Stimulated activated memory B cell treated with anti-CD40 and anti-IgM and Interleukin-4, amounts not matched to agents 10 μg/mL and 1 μg/mL and 100 μg/mL, for 72 hours (primary cell): ENCODE results near the gene PCBP3.
A peak's percentile ranks its signal among the peaks of the same experiment; 100 is the strongest.

Experiments
- ATAC-seq: fragments of 150-1000 bp; cut with Tn5 transposase; 2 replicates; pipeline ENCODE4 v1.10.0; 2021
- H3K27ac Mint-ChIP-seq: one replicate; pipeline ENCODE4 v1.8.0; 2022; ENCODE audit warnings: mild to moderate bottlenecking, mixed read lengths
- H3K27me3 Mint-ChIP-seq: one replicate; pipeline ENCODE4 v1.8.0; 2022; ENCODE audit warnings: mixed read lengths
- H3K36me3 Mint-ChIP-seq: one replicate; pipeline ENCODE4 v1.8.0; 2022; ENCODE audit warnings: mixed read lengths
- H3K4me1 Mint-ChIP-seq: one replicate; pipeline ENCODE4 v1.8.0; 2022; ENCODE audit warnings: mixed read lengths
- H3K4me3 Mint-ChIP-seq: one replicate; pipeline ENCODE4 v1.8.0; 2022; ENCODE audit warnings: mild to moderate bottlenecking, moderate library complexity, mixed read lengths
- H3K9me3 Mint-ChIP-seq: one replicate; pipeline ENCODE4 v1.8.0; 2022; ENCODE audit warnings: mixed read lengths

Gene PCBP3

DNA sequence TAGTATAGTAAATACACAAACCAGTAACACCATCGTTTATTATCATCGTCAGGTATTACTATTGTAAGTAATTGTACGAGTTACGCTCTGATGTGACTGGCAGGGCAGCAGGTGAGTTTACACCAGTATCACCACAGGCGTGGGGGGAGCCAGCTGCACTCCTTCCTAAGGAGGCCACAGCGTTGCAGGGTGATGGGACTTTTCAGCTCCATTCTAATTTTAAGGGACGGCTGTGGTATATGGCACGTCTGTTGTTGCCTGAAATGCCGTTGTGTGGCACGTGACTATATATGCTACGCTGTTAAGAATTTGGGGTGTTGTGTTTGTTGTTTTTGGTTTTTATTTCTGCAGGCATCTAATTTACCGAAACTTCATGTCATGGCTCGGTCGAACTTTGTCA, 173.3 kb downstream of the PCBP3 start:
- H3K27ac Mint-ChIP-seq, result no peak overlapping the region
- H3K27me3 Mint-ChIP-seq, result peaks cover 10% of the 10 kb centered on the region

DNA sequence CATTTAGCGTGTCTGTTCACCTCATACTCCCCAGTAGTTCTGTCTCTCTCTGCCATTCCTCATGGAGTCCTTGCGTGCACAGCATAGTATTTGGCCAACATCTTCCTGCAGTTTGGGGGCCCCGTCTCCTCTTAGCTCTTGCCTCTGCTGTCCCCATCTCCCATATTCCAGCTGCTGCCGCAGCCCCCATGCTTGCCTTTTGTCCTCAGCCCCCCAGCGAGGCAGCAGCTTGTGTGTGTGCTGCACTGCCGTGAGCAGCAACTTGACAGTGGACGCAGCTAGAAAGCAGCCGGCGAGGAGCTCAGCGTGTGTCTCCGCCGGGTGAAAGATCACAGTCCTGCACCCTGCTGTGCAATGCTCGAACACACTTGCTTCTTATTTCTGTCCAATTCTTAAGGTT, 173.8 kb downstream of the PCBP3 start:
- ATAC-seq, result no peak
- Mint-ChIP-seq H3K36me3 (no peaks in the 10 kb centered on the region), H3K4me1 (peaks cover 27% of the 10 kb centered on the region), H3K27me3 (peaks cover 15% of the 10 kb centered on the region), H3K4me3 (no peak overlapping the region), H3K9me3 (no peaks in the 10 kb centered on the region), H3K27ac (no peak overlapping the region)

More for the DNA sequence above, 173.3 kb downstream of the PCBP3 start:
- H3K4me3 Mint-ChIP-seq, result no peak overlapping the region
- H3K4me1 Mint-ChIP-seq, result peaks cover 27% of the 10 kb centered on the region
- H3K36me3 Mint-ChIP-seq, result no peaks in the 10 kb centered on the region
- no peak for ATAC-seq
- H3K9me3 Mint-ChIP-seq, result no peaks in the 10 kb centered on the region

DNA sequence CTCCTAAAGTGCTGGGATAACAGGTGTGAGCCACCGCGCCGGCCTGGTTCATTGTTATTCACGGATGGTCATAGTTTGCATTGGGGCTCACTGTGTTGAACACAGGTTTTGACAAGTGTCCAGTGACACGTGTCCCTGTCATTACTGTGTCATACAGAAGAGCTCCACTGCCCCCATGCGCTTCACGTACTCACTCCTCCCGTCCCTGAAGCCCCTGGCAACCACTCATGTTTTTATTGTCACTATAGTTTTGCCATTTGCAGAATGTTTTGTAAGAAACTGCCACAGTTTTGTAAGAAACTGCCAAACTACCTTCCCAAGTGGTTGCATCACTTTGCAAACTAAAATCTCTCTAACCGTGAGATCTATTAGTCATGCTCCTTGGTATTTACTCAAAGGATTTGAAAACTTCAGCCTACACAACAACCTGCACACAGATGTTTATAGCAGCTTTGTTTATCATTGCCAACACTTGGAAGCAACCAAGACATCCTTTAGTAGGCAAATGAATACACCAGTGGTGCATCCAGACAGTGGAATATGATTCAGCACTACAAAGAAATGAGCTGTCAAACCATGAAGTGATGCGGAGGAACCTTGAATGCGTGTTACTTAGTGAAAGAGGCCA, 174.9 kb downstream of the PCBP3 start:
- Mint-ChIP-seq H3K36me3 (no peaks in the 10 kb centered on the region), H3K27me3 (peaks cover 20% of the 10 kb centered on the region), H3K4me1 (peaks cover 27% of the 10 kb centered on the region), H3K4me3 (peak overlapping the region; percentile 18), H3K9me3 (no peaks in the 10 kb centered on the region), H3K27ac (peak overlapping the region; percentile 89)
- ATAC-seq, result peak; percentile 75

DNA sequence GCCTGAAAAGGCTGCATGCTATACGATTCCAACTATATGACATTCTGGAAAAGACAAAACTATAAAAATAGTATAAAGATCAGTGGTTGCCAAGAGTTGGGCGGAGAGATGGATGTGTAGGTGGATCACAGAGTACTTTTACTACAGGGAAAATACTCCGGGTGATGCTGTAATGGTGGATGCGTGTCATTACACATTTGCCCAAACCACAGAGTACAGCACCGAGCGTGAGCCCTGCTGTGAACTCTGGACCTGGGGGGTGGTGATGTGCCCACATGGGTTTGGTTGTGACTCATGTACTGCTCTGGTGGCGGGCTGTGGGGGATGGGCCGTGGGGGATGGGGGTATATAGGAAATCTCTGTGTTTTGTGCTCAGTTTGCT, 175.4 kb downstream of the PCBP3 start:
- ATAC-seq, result peak; percentile 92
- H3K4me3 Mint-ChIP-seq, result no peak overlapping the region
- H3K27me3 Mint-ChIP-seq, result peaks cover 20% of the 10 kb centered on the region
- H3K36me3 Mint-ChIP-seq, result no peaks in the 10 kb centered on the region
- H3K27ac Mint-ChIP-seq, result peak overlapping the region; percentile 89
- peaks cover 27% of the 10 kb centered on the region for H3K4me1 Mint-ChIP-seq
- H3K9me3 Mint-ChIP-seq, result no peaks in the 10 kb centered on the region

DNA sequence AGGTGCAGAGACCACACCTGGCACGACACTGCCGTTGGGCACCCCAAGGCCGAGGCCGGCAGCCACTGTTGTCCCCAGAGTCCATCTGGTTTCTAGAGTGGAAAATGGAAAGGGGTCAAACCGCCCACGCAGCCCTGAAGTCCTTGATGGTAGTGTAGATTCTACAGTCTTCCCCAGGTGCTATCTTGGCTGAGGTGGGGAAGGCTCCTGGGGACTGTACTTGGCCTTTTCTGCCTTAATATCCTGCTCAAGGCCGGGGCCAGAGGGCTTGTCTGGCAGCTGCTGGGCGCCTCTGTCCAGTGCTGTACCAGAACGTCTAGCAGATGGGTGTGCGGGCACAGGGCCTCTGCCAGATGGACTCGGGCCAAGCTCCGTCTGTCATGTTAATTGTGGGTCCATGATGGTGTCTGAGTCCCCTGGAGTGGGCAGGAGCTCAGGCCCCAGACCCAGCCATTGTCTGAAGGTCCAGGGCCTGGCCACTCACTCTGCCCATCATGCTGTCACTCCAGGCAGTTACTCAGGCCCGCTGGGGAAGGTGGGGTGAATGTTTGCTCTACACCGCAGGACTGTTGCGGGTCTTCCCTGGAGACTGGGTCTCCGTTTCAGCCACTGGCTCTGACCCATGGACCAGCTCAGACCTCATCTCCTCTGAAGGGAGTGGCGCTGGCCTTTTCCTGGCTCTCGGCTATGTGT, 176.1 kb downstream of the PCBP3 start:
- Mint-ChIP-seq H3K4me3 (no peak overlapping the region), H3K27me3 (peaks cover 27% of the 10 kb centered on the region)

GRCh38 chr21:45820171-45821091, 176.9 kb downstream of the PCBP3 start:
- Mint-ChIP-seq H3K4me1 (peaks cover 27% of the 10 kb centered on the region), H3K27ac (peak overlapping the region; percentile 89), H3K9me3 (no peaks in the 10 kb centered on the region), H3K27me3 (peaks cover 29% of the 10 kb centered on the region), H3K4me3 (no peak overlapping the region), H3K36me3 (no peaks in the 10 kb centered on the region)
- ATAC-seq, result peak; percentile 58

More for the DNA sequence above, 176.1 kb downstream of the PCBP3 start:
- Mint-ChIP-seq H3K4me1 (peaks cover 27% of the 10 kb centered on the region), H3K36me3 (no peaks in the 10 kb centered on the region), H3K9me3 (no peaks in the 10 kb centered on the region), H3K27ac (peak overlapping the region; percentile 89)
- no peak for ATAC-seq

DNA sequence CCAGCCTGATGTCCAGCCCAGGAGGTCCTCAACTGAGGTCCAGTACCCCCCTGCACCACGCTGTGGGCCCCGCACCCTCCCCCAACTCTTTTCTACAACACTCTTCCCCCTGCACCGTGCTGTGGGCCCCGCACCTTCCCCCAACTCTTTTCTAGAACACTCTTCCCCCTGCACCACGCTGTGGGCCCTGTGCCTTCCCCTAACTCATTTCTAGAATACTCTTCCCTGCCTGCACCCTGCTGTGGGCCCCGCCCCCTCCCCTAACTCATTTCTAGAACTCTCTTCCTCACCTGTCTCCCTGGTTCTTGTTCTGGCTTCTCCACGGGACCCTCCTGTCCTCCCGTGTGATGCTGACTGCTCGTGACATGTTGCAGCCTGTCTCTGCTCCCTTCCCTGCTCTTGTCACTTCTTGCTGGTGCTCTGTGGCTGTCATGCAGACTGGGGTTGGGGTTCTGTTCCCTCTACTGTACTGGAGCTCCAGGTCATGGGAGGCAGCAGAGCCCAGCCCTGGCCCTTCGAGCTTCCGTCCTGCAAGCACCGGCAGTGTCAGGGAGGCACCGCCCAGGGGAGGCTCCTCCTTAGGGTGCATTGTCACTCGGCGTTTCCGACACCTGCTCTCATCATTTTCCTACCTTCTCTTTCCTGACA, 177.9 kb downstream of the PCBP3 start:
- no peak overlapping the region for H3K4me3 Mint-ChIP-seq
- H3K9me3 Mint-ChIP-seq, result no peaks in the 10 kb centered on the region

GRCh38 chr21:45821998-45822397, 178.5 kb downstream of the PCBP3 start:
- Mint-ChIP-seq H3K9me3 (no peaks in the 10 kb centered on the region), H3K36me3 (no peaks in the 10 kb centered on the region), H3K4me1 (peaks cover 28% of the 10 kb centered on the region), H3K27me3 (peaks cover 29% of the 10 kb centered on the region), H3K4me3 (no peak overlapping the region), H3K27ac (no peak overlapping the region)
- ATAC-seq, result no peak

More for the DNA sequence above, 177.9 kb downstream of the PCBP3 start:
- H3K27me3 Mint-ChIP-seq, result peaks cover 29% of the 10 kb centered on the region
- no peak overlapping the region for H3K27ac Mint-ChIP-seq
- no peak for ATAC-seq
- H3K4me1 Mint-ChIP-seq, result peaks cover 27% of the 10 kb centered on the region
- no peaks in the 10 kb centered on the region for H3K36me3 Mint-ChIP-seq

DNA sequence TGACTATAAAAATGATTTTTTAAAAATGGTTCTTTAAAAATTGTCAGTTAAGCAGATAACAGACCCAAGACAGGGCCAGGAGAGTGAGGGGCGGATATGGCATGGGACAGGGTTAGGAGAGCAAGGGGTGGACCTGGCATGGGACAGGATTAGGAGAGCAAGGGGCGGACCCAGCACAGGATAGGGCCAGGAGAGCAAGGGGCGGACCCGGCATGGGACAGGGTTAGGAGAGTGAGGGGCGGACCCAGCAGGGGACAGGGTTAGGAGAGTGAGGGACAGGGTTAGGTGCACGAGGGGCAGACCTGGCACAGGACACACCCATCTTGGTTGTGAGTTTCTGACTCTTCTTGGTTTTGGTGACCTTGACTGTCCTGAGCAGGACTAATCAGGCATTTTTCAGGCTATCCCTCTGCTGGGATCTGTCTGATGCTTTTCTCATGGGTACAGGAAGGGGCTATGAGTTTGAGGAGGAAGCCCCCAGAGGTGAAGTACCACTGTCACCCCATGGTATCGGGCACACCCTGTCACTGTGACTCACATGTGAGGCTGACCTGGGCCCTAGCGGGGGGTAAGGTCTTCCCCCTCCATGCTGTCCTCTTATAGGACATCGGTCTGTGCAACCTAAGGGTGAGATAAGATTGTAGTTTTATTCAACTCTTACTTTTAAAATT, 179.0 kb downstream of the PCBP3 start:
- Mint-ChIP-seq H3K4me1 (peaks cover 33% of the 10 kb centered on the region), H3K4me3 (no peak overlapping the region), H3K27ac (no peak overlapping the region), H3K27me3 (peaks cover 29% of the 10 kb centered on the region), H3K36me3 (no peaks in the 10 kb centered on the region), H3K9me3 (no peaks in the 10 kb centered on the region)
- ATAC-seq, result no peak

DNA sequence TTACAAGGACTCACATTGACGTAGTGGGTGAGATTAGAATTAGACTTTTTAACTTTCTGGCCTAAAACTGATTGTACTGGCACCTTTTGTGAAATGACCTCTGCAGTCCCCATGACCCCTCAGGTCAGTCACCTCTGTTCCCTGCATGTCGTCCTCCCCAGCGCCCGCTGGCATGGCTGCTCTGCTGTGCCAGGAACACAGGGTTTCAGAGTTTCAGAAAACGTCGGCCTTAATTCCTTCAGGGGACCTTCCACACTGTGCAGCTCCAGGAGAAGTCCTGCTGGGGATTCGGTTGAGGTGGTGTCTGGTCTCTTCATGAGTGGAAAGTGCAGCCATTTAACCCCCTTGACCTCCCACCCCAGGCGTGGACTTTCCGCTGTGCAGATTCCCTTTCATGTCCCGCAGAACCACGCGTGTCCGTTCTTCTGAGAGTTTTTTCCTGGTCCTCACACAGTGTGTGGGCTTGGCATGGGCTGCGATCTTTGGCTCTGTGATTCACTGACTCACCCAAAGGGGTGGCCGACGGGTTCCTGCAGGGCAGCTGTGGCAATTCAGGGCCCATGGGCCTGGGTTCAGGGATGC, 179.7 kb downstream of the PCBP3 start:
- H3K4me3 Mint-ChIP-seq, result no peak overlapping the region
- peaks cover 29% of the 10 kb centered on the region for H3K27me3 Mint-ChIP-seq
- ATAC-seq, result no peak
- H3K36me3 Mint-ChIP-seq, result no peaks in the 10 kb centered on the region
- H3K27ac Mint-ChIP-seq, result no peak overlapping the region
- no peaks in the 10 kb centered on the region for H3K9me3 Mint-ChIP-seq
- peaks cover 38% of the 10 kb centered on the region for H3K4me1 Mint-ChIP-seq

GRCh38 chr21:45824546-45825215, 181.2 kb downstream of the PCBP3 start:
- no peaks in the 10 kb centered on the region for H3K9me3 Mint-ChIP-seq
- no peak for ATAC-seq

GRCh38 chr21:45825219-45825618, 181.7 kb downstream of the PCBP3 start:
- H3K36me3 Mint-ChIP-seq, result no peaks in the 10 kb centered on the region
- no peak overlapping the region for H3K4me3 Mint-ChIP-seq
- no peak for ATAC-seq
- H3K27me3 Mint-ChIP-seq, result peaks cover 29% of the 10 kb centered on the region
- H3K4me1 Mint-ChIP-seq, result peaks cover 22% of the 10 kb centered on the region
- no peak overlapping the region for H3K27ac Mint-ChIP-seq
- no peaks in the 10 kb centered on the region for H3K9me3 Mint-ChIP-seq

More at GRCh38 chr21:45824546-45825215, 181.2 kb downstream of the PCBP3 start:
- H3K27ac Mint-ChIP-seq, result no peak overlapping the region
- no peaks in the 10 kb centered on the region for H3K36me3 Mint-ChIP-seq
- H3K27me3 Mint-ChIP-seq, result peaks cover 29% of the 10 kb centered on the region
- no peak overlapping the region for H3K4me3 Mint-ChIP-seq
- H3K4me1 Mint-ChIP-seq, result peaks cover 24% of the 10 kb centered on the region

- Mint-ChIP-seq H3K27ac (peak overlapping the region; percentile 78), H3K27me3 (peaks cover 19% of the 10 kb centered on the region), H3K9me3 (no peaks in the 10 kb centered on the region), H3K4me1 (peaks cover 13% of the 10 kb centered on the region), H3K4me3 (no peak overlapping the region), H3K36me3 (no peaks in the 10 kb centered on the region)
- no peak for ATAC-seq
These were observed 183.3 kb downstream of the PCBP3 start for GRCh38 chr21:45826676-45827301.
